ENCODE measurements around the gene SENP5.

The SENP5 gene

GRCh38 chr3:196968233-196969133, 100.8 kb downstream of the SENP5 start, which contains the start of gene PIGZ:
TSS of gene PIGZ (minus strand) at chr3:196968833. CDS start at chr3:196952031, 16,802 bp downstream.
- no peak for DNase-seq (ENCODE audit: low read depth)

GRCh38 chr3:196969134-196969659, 101.5 kb downstream of the SENP5 start:
- DNase-seq (ENCODE audit: low read depth), result no peak

- no peak for DNase-seq (ENCODE audit: low read depth)
Observed at GRCh38 chr3:196969660-196970546, 102.2 kb downstream of the SENP5 start.

GRCh38 chr3:196970547-196971093, 102.9 kb downstream of the SENP5 start:
- DNase-seq (ENCODE audit: low read depth), result no peak

GRCh38 chr3:196971094-196971698, 103.5 kb downstream of the SENP5 start:
- no peak for DNase-seq (ENCODE audit: low read depth)

- DNase-seq (ENCODE audit: low read depth), result no peak
Observed at GRCh38 chr3:196974661-196975060, 106.9 kb downstream of the SENP5 start.

GRCh38 chr3:196975349-196975748, 107.6 kb downstream of the SENP5 start:
- no peak for DNase-seq (ENCODE audit: low read depth)

GRCh38 chr3:196976941-196977340, 109.2 kb downstream of the SENP5 start:
- no peak for DNase-seq (ENCODE audit: low read depth)

- no peak for DNase-seq (ENCODE audit: low read depth)
Observed at GRCh38 chr3:196979545-196979944, 111.8 kb downstream of the SENP5 start.

- DNase-seq (ENCODE audit: low read depth), result no peak
Observed at GRCh38 chr3:196981657-196982056, 113.9 kb downstream of the SENP5 start.

- DNase-seq (ENCODE audit: low read depth), result no peak
Observed at GRCh38 chr3:196983186-196983585, 115.5 kb downstream of the SENP5 start.
